WTC11 (cell line): ENCODE data around the gene GLT1D1.

ENCODE experiments used
- ESRRA ChIP-seq: sonication (generic); formaldehyde crosslinking; IDR thresholded peaks from 2 replicates; pipeline ENCODE4 v1.8.1; 2022; ENCODE audit warnings: mild to moderate bottlenecking, missing genetic modification reagents, borderline replicate concordance
- ETV6 ChIP-seq: sonication (generic); formaldehyde crosslinking; IDR thresholded peaks from 2 replicates; pipeline ENCODE4 v1.8.1; 2022; ENCODE audit warnings: mild to moderate bottlenecking, missing genetic modification reagents
- GABPB1 ChIP-seq: sonication (generic); formaldehyde crosslinking; IDR thresholded peaks from 2 replicates; pipeline ENCODE4 v1.8.1; 2023; ENCODE audit warnings: mild to moderate bottlenecking, missing genetic modification reagents
- JUN ChIP-seq: sonication (generic); formaldehyde crosslinking; IDR thresholded peaks from 2 replicates; pipeline ENCODE4 v1.8.0; 2023; ENCODE audit warnings: mild to moderate bottlenecking, missing genetic modification reagents
- NR2C2 ChIP-seq: sonication (generic); formaldehyde crosslinking; IDR thresholded peaks from 2 replicates; pipeline ENCODE4 v1.8.0; 2022; ENCODE audit warnings: mild to moderate bottlenecking, missing genetic modification reagents
- ZNF396 ChIP-seq: fragments of 250-450 bp; sonication (Bioruptor Pico); IDR thresholded peaks from 2 replicates; pipeline ENCODE4 v1.8.0; 2021; ENCODE audit warnings: mild to moderate bottlenecking, moderate library complexity, borderline replicate concordance
- TF ChIP-seq, protein P1 (sequence below): sonication (generic); formaldehyde crosslinking; IDR thresholded peaks from 2 replicates; pipeline ENCODE4 v1.8.1; 2023; ENCODE audit warnings: mild to moderate bottlenecking, missing genetic modification reagents
- TF ChIP-seq, protein P2 (sequence below): sonication (generic); formaldehyde crosslinking; IDR thresholded peaks from 2 replicates; pipeline ENCODE4 v1.8.1; 2023; ENCODE audit warnings: mild to moderate bottlenecking, missing genetic modification reagents, moderate library complexity
- TF ChIP-seq, protein P3 (sequence below): fragments of 200-600 bp; IDR thresholded peaks from 2 replicates; pipeline ENCODE4 v1.8.0; 2022; ENCODE audit warnings: antibody characterized with exemption
- TF ChIP-seq, protein P4 (sequence below): sonication (generic); formaldehyde crosslinking; IDR thresholded peaks from 2 replicates; pipeline ENCODE4 v1.8.0; 2022; ENCODE audit warnings: mild to moderate bottlenecking, missing genetic modification reagents

DNA sequence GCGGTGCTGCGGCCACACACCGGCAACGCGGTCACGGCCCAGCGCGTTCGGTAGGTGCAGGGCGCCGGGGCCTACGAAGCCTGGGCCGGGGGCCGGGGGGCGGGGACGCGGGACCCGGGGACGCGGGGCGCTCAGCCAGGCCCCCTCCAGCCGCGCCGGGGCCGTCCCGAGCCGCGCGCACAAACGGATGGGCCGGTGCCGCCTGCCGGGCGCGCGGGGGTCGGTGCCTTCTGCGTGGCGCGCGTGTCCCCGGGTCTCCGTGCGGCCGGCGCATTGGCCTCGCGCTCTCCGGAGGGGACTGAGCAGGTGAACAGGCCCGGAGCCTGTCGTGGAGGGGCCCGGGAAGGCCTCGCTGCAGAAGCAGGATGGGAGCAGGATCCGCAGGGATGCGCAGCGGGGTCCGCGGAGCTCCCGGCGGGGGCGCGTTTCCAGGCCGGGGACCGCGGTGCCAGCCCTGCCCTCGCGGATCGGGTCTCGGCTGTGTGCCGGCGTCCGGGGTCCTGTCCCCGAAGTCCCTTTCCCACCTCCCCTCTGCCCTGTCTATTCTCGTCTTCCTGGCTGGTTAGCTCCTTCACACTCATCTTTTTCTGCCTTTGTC, 421 bp downstream of the GLT1D1 start:
- TF ChIP-seq ESRRA (CRISPR knock-in tag), result no peak
- no peak for TF ChIP-seq JUN (CRISPR knock-in tag)
- TF ChIP-seq GABPB1 (CRISPR knock-in tag), result no peak
- TF ChIP-seq, protein P1, sequence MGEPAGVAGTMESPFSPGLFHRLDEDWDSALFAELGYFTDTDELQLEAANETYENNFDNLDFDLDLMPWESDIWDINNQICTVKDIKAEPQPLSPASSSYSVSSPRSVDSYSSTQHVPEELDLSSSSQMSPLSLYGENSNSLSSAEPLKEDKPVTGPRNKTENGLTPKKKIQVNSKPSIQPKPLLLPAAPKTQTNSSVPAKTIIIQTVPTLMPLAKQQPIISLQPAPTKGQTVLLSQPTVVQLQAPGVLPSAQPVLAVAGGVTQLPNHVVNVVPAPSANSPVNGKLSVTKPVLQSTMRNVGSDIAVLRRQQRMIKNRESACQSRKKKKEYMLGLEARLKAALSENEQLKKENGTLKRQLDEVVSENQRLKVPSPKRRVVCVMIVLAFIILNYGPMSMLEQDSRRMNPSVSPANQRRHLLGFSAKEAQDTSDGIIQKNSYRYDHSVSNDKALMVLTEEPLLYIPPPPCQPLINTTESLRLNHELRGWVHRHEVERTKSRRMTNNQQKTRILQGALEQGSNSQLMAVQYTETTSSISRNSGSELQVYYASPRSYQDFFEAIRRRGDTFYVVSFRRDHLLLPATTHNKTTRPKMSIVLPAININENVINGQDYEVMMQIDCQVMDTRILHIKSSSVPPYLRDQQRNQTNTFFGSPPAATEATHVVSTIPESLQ (CRISPR knock-in tag), result no peak
- TF ChIP-seq, protein P2, sequence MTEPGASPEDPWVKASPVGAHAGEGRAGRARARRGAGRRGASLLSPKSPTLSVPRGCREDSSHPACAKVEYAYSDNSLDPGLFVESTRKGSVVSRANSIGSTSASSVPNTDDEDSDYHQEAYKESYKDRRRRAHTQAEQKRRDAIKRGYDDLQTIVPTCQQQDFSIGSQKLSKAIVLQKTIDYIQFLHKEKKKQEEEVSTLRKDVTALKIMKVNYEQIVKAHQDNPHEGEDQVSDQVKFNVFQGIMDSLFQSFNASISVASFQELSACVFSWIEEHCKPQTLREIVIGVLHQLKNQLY, result no peak
- no peak for TF ChIP-seq NR2C2 (CRISPR knock-in tag)
- TF ChIP-seq, protein P3, sequence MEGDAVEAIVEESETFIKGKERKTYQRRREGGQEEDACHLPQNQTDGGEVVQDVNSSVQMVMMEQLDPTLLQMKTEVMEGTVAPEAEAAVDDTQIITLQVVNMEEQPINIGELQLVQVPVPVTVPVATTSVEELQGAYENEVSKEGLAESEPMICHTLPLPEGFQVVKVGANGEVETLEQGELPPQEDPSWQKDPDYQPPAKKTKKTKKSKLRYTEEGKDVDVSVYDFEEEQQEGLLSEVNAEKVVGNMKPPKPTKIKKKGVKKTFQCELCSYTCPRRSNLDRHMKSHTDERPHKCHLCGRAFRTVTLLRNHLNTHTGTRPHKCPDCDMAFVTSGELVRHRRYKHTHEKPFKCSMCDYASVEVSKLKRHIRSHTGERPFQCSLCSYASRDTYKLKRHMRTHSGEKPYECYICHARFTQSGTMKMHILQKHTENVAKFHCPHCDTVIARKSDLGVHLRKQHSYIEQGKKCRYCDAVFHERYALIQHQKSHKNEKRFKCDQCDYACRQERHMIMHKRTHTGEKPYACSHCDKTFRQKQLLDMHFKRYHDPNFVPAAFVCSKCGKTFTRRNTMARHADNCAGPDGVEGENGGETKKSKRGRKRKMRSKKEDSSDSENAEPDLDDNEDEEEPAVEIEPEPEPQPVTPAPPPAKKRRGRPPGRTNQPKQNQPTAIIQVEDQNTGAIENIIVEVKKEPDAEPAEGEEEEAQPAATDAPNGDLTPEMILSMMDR, result no peak
- no peak for TF ChIP-seq ETV6
- TF ChIP-seq, protein P4, sequence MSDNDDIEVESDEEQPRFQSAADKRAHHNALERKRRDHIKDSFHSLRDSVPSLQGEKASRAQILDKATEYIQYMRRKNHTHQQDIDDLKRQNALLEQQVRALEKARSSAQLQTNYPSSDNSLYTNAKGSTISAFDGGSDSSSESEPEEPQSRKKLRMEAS (CRISPR knock-in tag), result no peak
- no peak for TF ChIP-seq ZNF396
